ENCODE results near the gene FAM241A.

GRCh38 chr4:112206431-112206830 is 61.2 kb downstream of the FAM241A start:
- TF ChIP-seq SNIP1 (IDR thresholded peaks at IDR 0.05; ENCODE audit: low read depth): no peak
- TF ChIP-seq JUNB (CRISPR knock-in tag; conservative IDR thresholded peaks at IDR 0.05): no peak
- TF ChIP-seq TEAD1 (CRISPR knock-in tag; IDR thresholded peaks at IDR 0.05): no peak
- TF ChIP-seq NR2C2 (CRISPR knock-in tag; IDR thresholded peaks at IDR 0.05): no peak
- no peak for TF ChIP-seq NR2C2 (tag; IDR thresholded peaks at IDR 0.05)

Measured in K562 (cell line).